GM19238 (cell line): ENCODE data around the gene ZNF273.

Experiments used
- DNase-seq: peaks from one replicate; pipeline ENCODE4 v3.0.0; 2011; ENCODE audit warnings: low spot score; ENCODE audit not compliant: insufficient read length

The ZNF273 gene

GRCh38 chr7:64876792-64877713 is 26.0 kb upstream of the ZNF273 start:
- no peak for DNase-seq

- DNase-seq, result no peak
Observed at GRCh38 chr7:64877714-64878610, 25.1 kb upstream of the ZNF273 start.

- DNase-seq, result no peak
Observed at GRCh38 chr7:64878684-64879083, 24.4 kb upstream of the ZNF273 start.

GRCh38 chr7:64879086-64879730 is 23.9 kb upstream of the ZNF273 start:
- no peak for DNase-seq

- no peak for DNase-seq
Observed at GRCh38 chr7:64879800-64880199, 23.3 kb upstream of the ZNF273 start.

- no peak for DNase-seq
Observed at GRCh38 chr7:64880322-64881297, 22.5 kb upstream of the ZNF273 start.

GRCh38 chr7:64881461-64882287 is 21.4 kb upstream of the ZNF273 start:
- no peak for DNase-seq

GRCh38 chr7:64882341-64883112 is 20.5 kb upstream of the ZNF273 start:
- DNase-seq, result no peak

- DNase-seq, result no peak
Observed at GRCh38 chr7:64883113-64883905, 19.8 kb upstream of the ZNF273 start.

- no peak for DNase-seq
Observed at GRCh38 chr7:64884085-64884912, 18.8 kb upstream of the ZNF273 start.

- no peak for DNase-seq
Observed at GRCh38 chr7:64884913-64885370, 18.1 kb upstream of the ZNF273 start.

GRCh38 chr7:64885520-64886240 is 17.4 kb upstream of the ZNF273 start:
- no peak for DNase-seq

GRCh38 chr7:64886956-64887545 is 16.0 kb upstream of the ZNF273 start:
- DNase-seq, result no peak

- DNase-seq, result no peak
Observed at GRCh38 chr7:64887756-64888508, 15.1 kb upstream of the ZNF273 start.

- no peak for DNase-seq
Observed at GRCh38 chr7:64888561-64888900, 14.5 kb upstream of the ZNF273 start.
